Endothelial cell of umbilical vein (primary cell): ENCODE results near the gene ATXN2L. TPM values are rescaled to one million over a fixed set of nuclear protein-coding genes. Genes with fewer than 3 reads are reported as not detected.
A peak's percentile ranks its signal among the peaks of the same experiment; 100 is the strongest.

ENCODE experiments used
- BruUV-seq: library from RNA; stranded (reverse); fragments of 400-500 nt; replicated peaks from 2 replicates; lab custom pipeline; 2021; lab: Mats Ljungman, UMichigan
- CTCF ChIA-PET: fragments of 300-600, 350-600 bp; sonication (Branson Sonifier 250); formaldehyde crosslinking; loops from one replicate; lab custom pipeline; 2021; ENCODE audit warnings: antibody characterized with exemption, inconsistent platforms; lab: Charles Lee
- POLR2A ChIA-PET: fragments of 300-600, 350-600 bp; sonication (Branson Sonifier 250); formaldehyde crosslinking; loops from one replicate; lab custom pipeline; 2021; ENCODE audit warnings: antibody characterized with exemption, inconsistent platforms; lab: Charles Lee
- DNase-seq: peaks from one replicate; pipeline ENCODE4 v3.0.0-alpha.2; 2011; ENCODE audit warnings: low read depth, low spot score
- FAIRE-seq: peaks from 2 replicates; lab custom pipeline; 2011; peaks lifted over from hg19 to GRCh38; lab: Jason Lieb, UNC
- H2AFZ ChIP-seq: 2 replicates; pipeline ENCODE4 v1.6.0; 2012; ENCODE audit warnings: low read depth, low read length, control low read depth, inconsistent platforms
- H3K27ac ChIP-seq: 2 replicates; pipeline ENCODE4 v1.5.1; 2011; ENCODE audit warnings: low read depth, mild to moderate bottlenecking, control low read depth, low read length, moderate library complexity; ENCODE audit not compliant: insufficient read depth
- H3K27me3 ChIP-seq, 2 experiments: 2 replicates each; pipeline versions ENCODE4 v1.6.0 to v1.6.1; 2011; ENCODE audit warnings: low read length in 2 of 2, mixed read lengths in 1 of 2; ENCODE audit not compliant: control insufficient read depth in 2 of 2, insufficient read depth in 2 of 2
- H3K36me3 ChIP-seq, 2 experiments: 2 replicates in 1 of 2; 3 replicates in 1 of 2; pipeline ENCODE4 v1.5.1; 2011; ENCODE audit warnings: low read length in 2 of 2, mild to moderate bottlenecking in 1 of 2, moderate library complexity in 1 of 2; ENCODE audit not compliant: control insufficient read depth in 2 of 2, insufficient read depth in 2 of 2; ENCODE audit errors: extremely low read depth in 1 of 2
- H3K4me1 ChIP-seq: 3 replicates; pipeline ENCODE4 v1.5.1; 2011; ENCODE audit warnings: mild to moderate bottlenecking, low read length; ENCODE audit not compliant: control insufficient read depth, insufficient read depth; ENCODE audit errors: extremely low read depth
- H3K4me2 ChIP-seq: 2 replicates; pipeline ENCODE4 v1.6.1; 2011; ENCODE audit warnings: low read length, control low read depth, mixed read lengths; ENCODE audit not compliant: insufficient read depth
- H3K4me3 ChIP-seq, 3 experiments: fragments of 200-600 bp in 1 of 3; sonication (generic), shearing (Covaris generic) in 1 of 3; replicated peaks in 1 of 3; 2 replicates each; pipeline ENCODE4 v1.5.1; 2011 to 2016; ENCODE audit warnings: control low read depth in 3 of 3, low read length in 3 of 3, mild to moderate bottlenecking in 2 of 3, inconsistent platforms in 1 of 3, low read depth in 1 of 3, moderate library complexity in 1 of 3; ENCODE audit not compliant: insufficient read depth in 1 of 3
- H3K79me2 ChIP-seq: 2 replicates; pipeline ENCODE4 v1.6.0; 2012; ENCODE audit warnings: low read length, inconsistent platforms; ENCODE audit not compliant: control insufficient read depth, insufficient read depth
- H3K9ac ChIP-seq: replicated peaks from 2 replicates; pipeline ENCODE3; 2011; ENCODE audit warnings: low read length, control low read depth; ENCODE audit not compliant: insufficient read depth; ENCODE audit errors: extremely low read depth
- H3K9me1 ChIP-seq: replicated peaks from 3 replicates; pipeline ENCODE4 v1.6.0; 2011; ENCODE audit warnings: mild to moderate bottlenecking, low read length; ENCODE audit not compliant: control insufficient read depth, insufficient read depth; ENCODE audit errors: extremely low read depth
- H3K9me3 ChIP-seq: replicated peaks from 2 replicates; pipeline ENCODE4 v1.5.1; 2012; ENCODE audit warnings: low read length, inconsistent platforms; ENCODE audit not compliant: control insufficient read depth, insufficient read depth
- H4K20me1 ChIP-seq: replicated peaks from 2 replicates; pipeline ENCODE3; 2011; ENCODE audit warnings: mild to moderate bottlenecking, low read length; ENCODE audit not compliant: control insufficient read depth, insufficient read depth; ENCODE audit errors: extremely low read depth
- EZH2 ChIP-seq: IDR thresholded peaks from 2 replicates; pipeline ENCODE4 v1.6.1; 2012; ENCODE audit warnings: borderline replicate concordance, low read depth, mild to moderate bottlenecking, moderate library complexity, low read length, inconsistent platforms; ENCODE audit not compliant: severe bottlenecking
- FOS ChIP-seq: IDR thresholded peaks from 2 replicates; pipeline ENCODE4 v1.6.1; 2011; ENCODE audit warnings: mild to moderate bottlenecking, low read length, moderate library complexity, borderline replicate concordance; ENCODE audit not compliant: insufficient read depth
- GATA2 ChIP-seq: IDR thresholded peaks from 2 replicates; pipeline ENCODE4 v1.7.0; 2011; ENCODE audit warnings: low read depth, mild to moderate bottlenecking, moderate library complexity, mixed read lengths, low read length; ENCODE audit not compliant: insufficient read length, insufficient read depth
- JUN ChIP-seq: IDR thresholded peaks from 2 replicates; pipeline ENCODE4 v1.6.1; 2011; ENCODE audit warnings: borderline replicate concordance, low read depth; ENCODE audit not compliant: insufficient read length, insufficient read depth
- MYC ChIP-seq: IDR thresholded peaks from one replicate; pipeline ENCODE4 v1.6.1; 2011; ENCODE audit warnings: mild to moderate bottlenecking, low read depth, low read length
- POLR2A ChIP-seq: IDR thresholded peaks from 2 replicates; pipeline ENCODE4 v1.6.1; 2012; ENCODE audit warnings: low read depth, mild to moderate bottlenecking, control low read depth, low read length
- POLR2AphosphoS5 ChIP-seq: IDR thresholded peaks from 2 replicates; pipeline ENCODE4 v1.6.1; 2012; ENCODE audit warnings: low read depth, mild to moderate bottlenecking, control low read depth, low read length, moderate library complexity; ENCODE audit not compliant: insufficient read depth
- dilution Hi-C: fragments of 300-500 bp; cut with MboI; formaldehyde crosslinking; loops from one replicate; pipeline ENCODE4 v1.15.0; 2019; ENCODE audit warnings: low sequenced_read_pairs; ENCODE audit not compliant: extremely low pct_ligation_motif_present
- intact Hi-C: fragments of 100-400 bp; cut with micrococcal nuclease; formaldehyde crosslinking; loops from one replicate; pipeline ENCODE4 v1.10.0; 2022
- polyA plus RNA-seq, 4 experiments: library from polyadenylated mRNA; depleted of rRNA in 3 of 4; stranded (reverse) in 3 of 4; unstranded in 1 of 4; fragments of >200 nt; gene quantifications; 2 replicates each; pipeline versions ENCODE4 v1.2.1 to v1.2.3, GENCODE V29; 2011 to 2012; ENCODE audit warnings: missing spikeins in 1 of 4
- total RNA-seq: library from RNA; stranded (reverse); gene quantifications from 2 replicates; pipeline ENCODE4 v1.2.3, GENCODE V29; 2021
- TF ChIP-seq, protein P1 (sequence below), 2 donors: IDR thresholded peaks; 1 replicate in 1 of 2; 2 replicates in 1 of 2; pipeline ENCODE4 v1.5.1; 2011; ENCODE audit warnings: low read length in 2 of 2, mild to moderate bottlenecking in 2 of 2, moderate library complexity in 2 of 2, control low read depth in 1 of 2, inconsistent platforms in 1 of 2, low read depth in 1 of 2; ENCODE audit not compliant: insufficient read depth in 1 of 2; ENCODE audit errors: extremely low read depth in 1 of 2
- TF ChIP-seq, protein P2 (sequence below): IDR thresholded peaks from 2 replicates; pipeline ENCODE4 v1.6.1; 2011; ENCODE audit not compliant: insufficient read depth, insufficient read length

Gene ATXN2L
- total and polyA plus RNA-seq, 2 donors (not counting 3 experiments of a cell fraction or from before 2014, with no cell fraction given), result 59.0 to 208 TPM

DNA sequence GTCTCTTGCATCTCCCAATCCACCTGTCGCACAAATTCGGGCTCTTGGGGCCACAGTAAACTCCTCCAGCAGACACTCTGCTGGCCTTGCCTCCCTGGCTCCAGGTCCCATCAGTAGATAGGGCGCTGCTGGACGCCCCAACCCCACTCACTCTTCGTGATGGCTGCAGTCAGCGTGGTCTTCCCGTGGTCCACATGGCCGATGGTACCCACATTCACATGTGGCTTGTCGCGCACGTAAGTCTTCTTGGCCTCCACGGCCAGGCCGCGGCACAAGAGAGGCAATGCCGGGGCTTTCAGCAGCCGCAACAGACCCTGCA is 22.9 kb downstream of the ATXN2L start:
- intact Hi-C loops, result loop anchor here (1.0 kb wide), 5 partner anchors 18 to 105 kb away; partner anchors contain the start of genes NFATC2IP, RABEP2 and SH2B1
- Histone ChIP-seq H3K79me2 (peaks cover 27% of the 10 kb centered on the region), H3K36me3 (peaks cover 9 to 23% of the 10 kb centered on the region in 2 experiments), H2AFZ (peak overlapping the region; percentile 40), H3K9ac (peak overlapping the region; percentile 82), H3K9me1 (no peaks in the 10 kb centered on the region), H3K27ac (peak overlapping the region; percentile 35), H3K4me1 (peaks cover 13% of the 10 kb centered on the region), H3K9me3 (no peaks in the 10 kb centered on the region), H3K27me3 (no peaks in the 10 kb centered on the region), H3K4me3 (peak overlapping the region; percentile 54 to 84 (median 67)), H3K4me2 (peak overlapping the region; percentile 85), H4K20me1 (no peaks in the 10 kb centered on the region)
- TSS peak; percentile 59 for BruUV-seq
- ChIA-PET POLR2A (interaction anchor here (0.8 to 2.3 kb wide), 2 partner anchors 18 to 23 kb away, joined by 7 to 13 read pairs; partner anchors contain the start of genes ATXN2L and SH2B1), CTCF (interaction anchor here (0.8 to 3.1 kb wide), 8 partner anchors 11 to 128 kb away, joined by 3 to 20 read pairs (median 4); partner anchors contain the start of genes ATXN2L and SH2B1)
- dilution Hi-C loops, result no loop called here
- no peak for DNase-seq
- FAIRE-seq, result no peak
- TF ChIP-seq EZH2 (no peak), GATA2 (no peak), POLR2A (no peak), JUN (no peak), MYC (no peak), FOS (no peak), POLR2AphosphoS5 (no peak)
- TF ChIP-seq, protein P1, sequence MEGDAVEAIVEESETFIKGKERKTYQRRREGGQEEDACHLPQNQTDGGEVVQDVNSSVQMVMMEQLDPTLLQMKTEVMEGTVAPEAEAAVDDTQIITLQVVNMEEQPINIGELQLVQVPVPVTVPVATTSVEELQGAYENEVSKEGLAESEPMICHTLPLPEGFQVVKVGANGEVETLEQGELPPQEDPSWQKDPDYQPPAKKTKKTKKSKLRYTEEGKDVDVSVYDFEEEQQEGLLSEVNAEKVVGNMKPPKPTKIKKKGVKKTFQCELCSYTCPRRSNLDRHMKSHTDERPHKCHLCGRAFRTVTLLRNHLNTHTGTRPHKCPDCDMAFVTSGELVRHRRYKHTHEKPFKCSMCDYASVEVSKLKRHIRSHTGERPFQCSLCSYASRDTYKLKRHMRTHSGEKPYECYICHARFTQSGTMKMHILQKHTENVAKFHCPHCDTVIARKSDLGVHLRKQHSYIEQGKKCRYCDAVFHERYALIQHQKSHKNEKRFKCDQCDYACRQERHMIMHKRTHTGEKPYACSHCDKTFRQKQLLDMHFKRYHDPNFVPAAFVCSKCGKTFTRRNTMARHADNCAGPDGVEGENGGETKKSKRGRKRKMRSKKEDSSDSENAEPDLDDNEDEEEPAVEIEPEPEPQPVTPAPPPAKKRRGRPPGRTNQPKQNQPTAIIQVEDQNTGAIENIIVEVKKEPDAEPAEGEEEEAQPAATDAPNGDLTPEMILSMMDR (IDR thresholded peaks at IDR 0.05; ENCODE audit: extremely low read depth in 1 of 2, insufficient read depth in 1 of 2, low read depth in 1 of 2, low read length in 2 of 2), result no peak
- TF ChIP-seq, protein P2, sequence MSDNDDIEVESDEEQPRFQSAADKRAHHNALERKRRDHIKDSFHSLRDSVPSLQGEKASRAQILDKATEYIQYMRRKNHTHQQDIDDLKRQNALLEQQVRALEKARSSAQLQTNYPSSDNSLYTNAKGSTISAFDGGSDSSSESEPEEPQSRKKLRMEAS, result no peak
